HEK293 (cell line): Measurements from ENCODE around the gene ABHD8.

ENCODE experiments used
- CTCF ChIA-PET: fragments of 350-600 bp; formaldehyde crosslinking; extraction: SDS; loops from one replicate; lab custom pipeline; 2021; ENCODE audit warnings: antibody characterized with exemption; lab: Yijun Ruan, JAX
- POLR2A ChIA-PET: fragments of 300-600 bp; formaldehyde crosslinking; extraction: SDS; loops from one replicate; lab custom pipeline; 2020; ENCODE audit warnings: antibody characterized with exemption, inconsistent platforms; lab: Yijun Ruan, JAX
- H3K27ac ChIP-seq: fragments of 200-500 bp; sonication (Bioruptor generic); 2 replicates; pipeline ENCODE4 v1.5.1; 2014; ENCODE audit warnings: low read depth, low read length, control low read depth, inconsistent platforms; ENCODE audit errors: extremely low read depth
- H3K36me3 ChIP-seq, 2 experiments: fragments of 200-500 bp in 1 of 2; sonication (Bioruptor generic) in 1 of 2; 1 replicate in 1 of 2; 2 replicates in 1 of 2; pipeline ENCODE4 v1.5.1; 2014 to 2017; ENCODE audit warnings: inconsistent platforms in 2 of 2, low read length in 2 of 2; ENCODE audit not compliant: control insufficient read depth in 2 of 2, insufficient read depth in 1 of 2
- H3K4me1 ChIP-seq: fragments of 200-500 bp; sonication (Bioruptor generic); 2 replicates; pipeline ENCODE4 v1.5.1; 2014; ENCODE audit warnings: mild to moderate bottlenecking, low read length, inconsistent platforms; ENCODE audit not compliant: control insufficient read depth, insufficient read depth
- H3K4me3 ChIP-seq: 2 replicates; pipeline ENCODE4 v1.5.1; 2011; ENCODE audit warnings: low read depth, mild to moderate bottlenecking, control low read depth, low read length, moderate library complexity
- H3K9me3 ChIP-seq: fragments of 200-500 bp; sonication (Bioruptor generic); 2 replicates; pipeline ENCODE4 v1.5.1; 2014; ENCODE audit warnings: low read depth, low read length, inconsistent platforms; ENCODE audit not compliant: control insufficient read depth, insufficient read depth
- BCL6B ChIP-seq: fragments of 450-650 bp; formaldehyde crosslinking; IDR thresholded peaks from 2 replicates; pipeline ENCODE4 v1.5.1; 2017; ENCODE audit warnings: missing biosample characterization, missing genetic modification characterization
- GLI4 ChIP-seq: fragments of 450-650 bp; formaldehyde crosslinking; IDR thresholded peaks from 2 replicates; pipeline ENCODE4 v1.5.1; 2016; ENCODE audit warnings: missing biosample characterization, missing genetic modification characterization
- GLIS1 ChIP-seq: fragments of 450-650 bp; formaldehyde crosslinking; IDR thresholded peaks from 2 replicates; pipeline ENCODE4 v1.5.1; 2016; ENCODE audit warnings: missing biosample characterization, missing genetic modification characterization
- KLF16 ChIP-seq: fragments of 450-650 bp; formaldehyde crosslinking; IDR thresholded peaks from 2 replicates; pipeline ENCODE4 v1.5.1; 2017; ENCODE audit warnings: missing biosample characterization, missing genetic modification characterization
- TRIM28 ChIP-seq: IDR thresholded peaks from 2 replicates; pipeline ENCODE4 v1.6.1; 2011; ENCODE audit warnings: low read length, control low read depth, borderline replicate concordance
- YY2 ChIP-seq: fragments of 450-650 bp; formaldehyde crosslinking; IDR thresholded peaks from 2 replicates; pipeline ENCODE4 v1.5.1; 2016; ENCODE audit warnings: missing biosample characterization, missing genetic modification characterization
- ZBTB48 ChIP-seq: fragments of 450-650 bp; formaldehyde crosslinking; IDR thresholded peaks from 2 replicates; pipeline ENCODE4 v1.5.1; 2016; ENCODE audit warnings: missing biosample characterization, missing genetic modification characterization
- ZFP69B ChIP-seq: fragments of 450-650 bp; formaldehyde crosslinking; IDR thresholded peaks from 2 replicates; pipeline ENCODE4 v1.5.1; 2016; ENCODE audit warnings: missing biosample characterization, missing genetic modification characterization
- ZNF10 ChIP-seq: fragments of 450-650 bp; formaldehyde crosslinking; IDR thresholded peaks from 2 replicates; pipeline ENCODE4 v1.5.1; 2017; ENCODE audit warnings: missing biosample characterization, missing genetic modification characterization
- ZNF184 ChIP-seq: fragments of 450-650 bp; IDR thresholded peaks from 2 replicates; pipeline ENCODE4 v1.5.1; 2018; ENCODE audit warnings: missing biosample characterization, mild to moderate bottlenecking, missing genetic modification characterization
- ZNF19 ChIP-seq: fragments of 450-650 bp; formaldehyde crosslinking; IDR thresholded peaks from 2 replicates; pipeline ENCODE4; 2016; ENCODE audit warnings: missing biosample characterization, missing genetic modification characterization, low read depth
- ZNF239 ChIP-seq: fragments of 450-650 bp; formaldehyde crosslinking; IDR thresholded peaks from 2 replicates; pipeline ENCODE4 v1.5.1; 2016; ENCODE audit warnings: missing biosample characterization, missing genetic modification characterization
- ZNF394 ChIP-seq: fragments of 450-650 bp; formaldehyde crosslinking; IDR thresholded peaks from 2 replicates; pipeline ENCODE4 v1.5.1; 2016; ENCODE audit warnings: missing biosample characterization, missing genetic modification characterization, mild to moderate bottlenecking, moderate library complexity, borderline replicate concordance
- ZNF501 ChIP-seq: fragments of 450-650 bp; formaldehyde crosslinking; IDR thresholded peaks from 2 replicates; pipeline ENCODE4 v1.5.1; 2016; ENCODE audit warnings: missing biosample characterization, missing genetic modification characterization
- ZNF654 ChIP-seq: fragments of 450-650 bp; formaldehyde crosslinking; IDR thresholded peaks from 2 replicates; pipeline ENCODE4 v1.5.1; 2016; ENCODE audit warnings: low read depth, missing biosample characterization, missing genetic modification characterization
- ZNF677 ChIP-seq: fragments of 450-650 bp; IDR thresholded peaks from 2 replicates; pipeline ENCODE4 v1.5.0; 2018; ENCODE audit warnings: missing biosample characterization, mild to moderate bottlenecking, missing genetic modification characterization, moderate library complexity
- ZNF785 ChIP-seq: fragments of 450-650 bp; formaldehyde crosslinking; IDR thresholded peaks from 2 replicates; pipeline ENCODE4 v1.5.1; 2016; ENCODE audit warnings: missing biosample characterization, missing genetic modification characterization
- ZSCAN16 ChIP-seq: fragments of 450-650 bp; formaldehyde crosslinking; IDR thresholded peaks from 2 replicates; pipeline ENCODE4 v1.5.1; 2016; ENCODE audit warnings: missing biosample characterization, missing genetic modification characterization
- TF ChIP-seq, protein P1 (sequence below): fragments of 450-650 bp; formaldehyde crosslinking; IDR thresholded peaks from 2 replicates; pipeline ENCODE4 v1.5.1; 2016; ENCODE audit warnings: missing biosample characterization, missing genetic modification characterization
- TF ChIP-seq, protein P2 (sequence below): fragments of 450-650 bp; formaldehyde crosslinking; IDR thresholded peaks from 2 replicates; pipeline ENCODE4 v1.5.1; 2016; ENCODE audit warnings: missing biosample characterization, missing genetic modification characterization

ABHD8 gene

DNA sequence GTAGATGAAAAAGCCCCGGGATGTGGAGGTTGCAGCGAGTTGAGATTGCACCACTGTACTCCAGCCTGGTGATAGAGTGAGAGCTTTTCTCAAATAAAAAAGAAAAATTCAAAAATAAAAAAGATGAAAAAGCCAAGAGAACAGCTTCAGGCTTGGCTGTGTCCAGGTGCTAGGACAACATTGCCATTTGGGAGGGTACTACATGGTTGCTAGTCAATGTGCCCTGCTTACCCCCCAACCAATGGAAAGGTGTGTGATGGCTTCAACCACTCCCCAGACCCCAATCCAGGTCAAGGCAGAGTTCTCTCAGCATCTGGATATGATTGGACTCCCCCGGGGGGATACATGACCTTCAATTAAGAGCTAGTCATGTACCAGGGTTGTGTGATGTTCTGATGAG lies 23.8 kb downstream of the ABHD8 start:
- H3K4me3 ChIP-seq: no peak overlapping the region
- H3K9me3 ChIP-seq: no peaks in the 10 kb centered on the region
- no peaks in the 10 kb centered on the region for H3K4me1 ChIP-seq
- CTCF ChIA-PET: interaction anchor here (0.6 to 1.8 kb wide), 2 partner anchors 211 to 487 kb away, joined by 4 to 7 read pairs; no protein-coding TSS in a partner anchor
- no peak overlapping the region for H3K27ac ChIP-seq
- TF ChIP-seq GLI4 (tag by site-specific recombination): no peak
- no peak for TF ChIP-seq BCL6B (tag by site-specific recombination)
- TF ChIP-seq YY2 (tag by site-specific recombination): no peak
- TF ChIP-seq ZNF654 (tag by site-specific recombination): no peak
- no peak for TF ChIP-seq ZBTB48 (tag by site-specific recombination)
- no peak for TF ChIP-seq ZNF239
- TF ChIP-seq, protein P1, sequence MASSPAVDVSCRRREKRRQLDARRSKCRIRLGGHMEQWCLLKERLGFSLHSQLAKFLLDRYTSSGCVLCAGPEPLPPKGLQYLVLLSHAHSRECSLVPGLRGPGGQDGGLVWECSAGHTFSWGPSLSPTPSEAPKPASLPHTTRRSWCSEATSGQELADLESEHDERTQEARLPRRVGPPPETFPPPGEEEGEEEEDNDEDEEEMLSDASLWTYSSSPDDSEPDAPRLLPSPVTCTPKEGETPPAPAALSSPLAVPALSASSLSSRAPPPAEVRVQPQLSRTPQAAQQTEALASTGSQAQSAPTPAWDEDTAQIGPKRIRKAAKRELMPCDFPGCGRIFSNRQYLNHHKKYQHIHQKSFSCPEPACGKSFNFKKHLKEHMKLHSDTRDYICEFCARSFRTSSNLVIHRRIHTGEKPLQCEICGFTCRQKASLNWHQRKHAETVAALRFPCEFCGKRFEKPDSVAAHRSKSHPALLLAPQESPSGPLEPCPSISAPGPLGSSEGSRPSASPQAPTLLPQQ: no peak
- TF ChIP-seq, protein P2, sequence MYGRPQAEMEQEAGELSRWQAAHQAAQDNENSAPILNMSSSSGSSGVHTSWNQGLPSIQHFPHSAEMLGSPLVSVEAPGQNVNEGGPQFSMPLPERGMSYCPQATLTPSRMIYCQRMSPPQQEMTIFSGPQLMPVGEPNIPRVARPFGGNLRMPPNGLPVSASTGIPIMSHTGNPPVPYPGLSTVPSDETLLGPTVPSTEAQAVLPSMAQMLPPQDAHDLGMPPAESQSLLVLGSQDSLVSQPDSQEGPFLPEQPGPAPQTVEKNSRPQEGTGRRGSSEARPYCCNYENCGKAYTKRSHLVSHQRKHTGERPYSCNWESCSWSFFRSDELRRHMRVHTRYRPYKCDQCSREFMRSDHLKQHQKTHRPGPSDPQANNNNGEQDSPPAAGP (tag by site-specific recombination): no peak
- no peak for TF ChIP-seq ZNF10
- POLR2A ChIA-PET: interaction anchor here (1.0 to 1.1 kb wide), 2 partner anchors 11 to 12 kb away, joined by 3 to 4 read pairs; partner anchors contain the start of gene BABAM1
- H3K36me3 ChIP-seq: peaks cover 12 to 39% of the 10 kb centered on the region in 2 experiments; a peak in 2 of 3 replicates

GRCh38 chr19:17275441-17276175 lies 27.6 kb downstream of the ABHD8 start:
- no peak for TF ChIP-seq GLI4 (tag by site-specific recombination)
- TF ChIP-seq ZNF19 (tag by site-specific recombination): no peak
- no peak for TF ChIP-seq ZNF785 (tag by site-specific recombination)
- no peak for TF ChIP-seq ZFP69B (tag by site-specific recombination)
- TF ChIP-seq KLF16: no peak
- no peak for TF ChIP-seq ZNF394 (tag by site-specific recombination)
- TF ChIP-seq ZNF677 (tag by site-specific recombination): no peak
- no peak for TF ChIP-seq ZNF184 (tag by site-specific recombination)
- TF ChIP-seq ZNF501 (tag by site-specific recombination): no peak
- no peak for TF ChIP-seq TRIM28
- TF ChIP-seq ZSCAN16 (tag by site-specific recombination): no peak
- no peak for TF ChIP-seq GLIS1
- Histone ChIP-seq H3K9me3 (no peaks in the 10 kb centered on the region), H3K36me3 (peaks cover 27 to 65% of the 10 kb centered on the region in 2 experiments), H3K4me1 (no peaks in the 10 kb centered on the region), H3K4me3 (no peak overlapping the region), H3K27ac (no peak overlapping the region)
- POLR2A ChIA-PET: interaction anchor here (2.1 kb wide), 1 partner anchor 9 kb away, joined by 5 read pairs; no protein-coding TSS in a partner anchor
- CTCF ChIA-PET: no interaction called here
